ENCODE data around the gene NOL9. TPM values are rescaled to one million over a fixed set of nuclear protein-coding genes. Genes with fewer than 3 reads are reported as not detected.
"Not testable (repeated sequence)": the region's sequence is repeated elsewhere in the genome, so short reads cannot be mapped to it uniquely, and the experiment has no call there.

Gene NOL9
- total RNA-seq, 1 experiment from 2014 or later = 26.9 TPM

DNA sequence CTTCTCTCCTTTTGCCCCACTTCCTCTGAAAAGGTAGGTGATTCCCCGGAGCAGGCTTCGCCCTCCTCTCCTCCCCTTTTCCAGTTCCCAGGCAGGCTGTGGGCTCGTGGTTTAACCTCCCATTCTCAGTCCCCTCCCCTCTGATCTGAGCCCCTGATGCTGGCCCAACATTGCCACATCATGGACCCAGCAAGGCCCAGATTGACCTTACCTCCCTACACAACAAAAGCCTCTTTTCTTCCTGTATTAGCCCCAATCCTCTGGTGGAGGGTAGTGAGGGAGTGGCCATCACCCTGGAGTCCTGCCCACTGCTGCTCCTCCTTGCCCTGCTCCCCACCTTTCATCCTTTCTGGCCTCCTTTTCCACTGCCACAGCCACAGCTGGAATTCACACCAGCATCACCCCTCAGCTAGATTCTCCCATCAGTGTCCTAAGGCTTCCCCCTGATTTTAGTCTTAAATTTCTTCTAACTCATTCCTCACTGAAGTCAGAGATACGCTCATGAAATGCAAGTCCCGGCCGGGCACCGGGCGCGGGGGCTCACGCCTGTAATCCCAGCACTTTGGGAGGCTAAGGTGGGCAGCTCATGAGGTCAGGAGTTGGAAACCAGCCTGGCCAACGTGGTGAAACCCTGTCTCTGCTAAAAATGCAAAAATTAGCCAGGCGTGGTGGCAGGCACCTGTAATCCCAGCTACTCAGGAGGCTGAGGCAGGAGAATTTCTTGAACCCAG is 18.5 kb upstream of the NOL9 start:
- no peak for DNase-seq (ENCODE audit: low read depth)

DNA sequence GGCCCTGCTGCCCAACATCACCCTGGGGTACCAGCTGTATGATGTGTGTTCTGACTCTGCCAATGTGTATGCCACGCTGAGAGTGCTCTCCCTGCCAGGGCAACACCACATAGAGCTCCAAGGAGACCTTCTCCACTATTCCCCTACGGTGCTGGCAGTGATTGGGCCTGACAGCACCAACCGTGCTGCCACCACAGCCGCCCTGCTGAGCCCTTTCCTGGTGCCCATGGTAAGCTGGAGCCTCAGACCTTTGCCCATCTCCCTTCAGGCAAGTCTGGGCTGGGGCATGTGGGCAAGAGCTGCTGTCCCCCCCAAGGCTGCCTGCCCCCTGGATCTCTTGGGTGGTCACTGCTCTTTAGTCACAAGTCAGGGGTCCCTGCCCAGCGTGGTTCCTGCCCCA is 16.7 kb upstream of the NOL9 start:
- no peak for DNase-seq (ENCODE audit: low read depth)

GRCh38 chr1:6570100-6570499 is 15.8 kb upstream of the NOL9 start:
- no peak for DNase-seq (ENCODE audit: low read depth)

GRCh38 chr1:6569033-6569432 is 14.7 kb upstream of the NOL9 start:
- DNase-seq (ENCODE audit: low read depth) = no peak

DNA sequence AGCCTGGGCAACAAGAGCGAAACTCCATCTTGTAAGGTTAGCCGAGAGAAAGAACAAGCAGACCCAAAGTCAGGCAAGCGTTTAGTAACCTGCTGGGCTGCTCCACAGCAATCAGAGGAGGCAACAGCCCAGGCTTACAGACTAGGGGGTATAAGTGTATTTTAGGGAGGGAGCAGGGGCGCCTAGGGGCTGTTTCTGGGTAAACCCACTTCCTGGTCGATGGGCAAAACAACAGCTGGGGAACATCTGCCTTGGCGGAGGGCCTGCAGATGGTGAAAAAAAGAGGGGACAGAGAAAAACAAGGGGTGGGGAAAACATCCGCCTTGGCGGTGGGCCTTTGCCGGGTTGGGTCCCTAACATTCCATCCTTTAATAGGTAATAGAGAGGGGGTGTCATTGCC is 6.0 kb upstream of the NOL9 start:
- no peak for DNase-seq (ENCODE audit: low read depth)

DNA sequence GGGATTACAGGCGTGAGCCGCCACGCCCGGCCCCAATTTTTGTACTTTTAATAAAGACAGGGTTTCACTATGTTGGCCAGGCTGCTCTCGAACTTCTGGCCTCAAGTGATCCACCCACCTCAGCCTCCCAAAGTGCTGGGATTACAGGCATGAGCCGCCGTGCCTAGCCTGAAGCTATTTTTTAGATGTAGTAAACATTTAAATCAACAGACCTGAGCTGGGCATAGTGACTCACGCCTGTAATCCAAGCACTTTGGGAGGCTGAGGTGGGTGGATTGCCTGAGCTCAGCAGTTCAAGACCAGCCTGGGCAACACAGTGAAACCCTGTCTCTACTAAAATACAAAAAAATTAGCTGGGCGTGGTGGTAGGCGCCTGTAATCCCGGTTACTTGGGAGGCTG is 4.8 kb upstream of the NOL9 start:
- DNase-seq (ENCODE audit: low read depth) = not testable (repeated sequence)

GRCh38 chr1:6557597-6557996 is 3.3 kb upstream of the NOL9 start:
- DNase-seq (ENCODE audit: low read depth) = no peak

DNA sequence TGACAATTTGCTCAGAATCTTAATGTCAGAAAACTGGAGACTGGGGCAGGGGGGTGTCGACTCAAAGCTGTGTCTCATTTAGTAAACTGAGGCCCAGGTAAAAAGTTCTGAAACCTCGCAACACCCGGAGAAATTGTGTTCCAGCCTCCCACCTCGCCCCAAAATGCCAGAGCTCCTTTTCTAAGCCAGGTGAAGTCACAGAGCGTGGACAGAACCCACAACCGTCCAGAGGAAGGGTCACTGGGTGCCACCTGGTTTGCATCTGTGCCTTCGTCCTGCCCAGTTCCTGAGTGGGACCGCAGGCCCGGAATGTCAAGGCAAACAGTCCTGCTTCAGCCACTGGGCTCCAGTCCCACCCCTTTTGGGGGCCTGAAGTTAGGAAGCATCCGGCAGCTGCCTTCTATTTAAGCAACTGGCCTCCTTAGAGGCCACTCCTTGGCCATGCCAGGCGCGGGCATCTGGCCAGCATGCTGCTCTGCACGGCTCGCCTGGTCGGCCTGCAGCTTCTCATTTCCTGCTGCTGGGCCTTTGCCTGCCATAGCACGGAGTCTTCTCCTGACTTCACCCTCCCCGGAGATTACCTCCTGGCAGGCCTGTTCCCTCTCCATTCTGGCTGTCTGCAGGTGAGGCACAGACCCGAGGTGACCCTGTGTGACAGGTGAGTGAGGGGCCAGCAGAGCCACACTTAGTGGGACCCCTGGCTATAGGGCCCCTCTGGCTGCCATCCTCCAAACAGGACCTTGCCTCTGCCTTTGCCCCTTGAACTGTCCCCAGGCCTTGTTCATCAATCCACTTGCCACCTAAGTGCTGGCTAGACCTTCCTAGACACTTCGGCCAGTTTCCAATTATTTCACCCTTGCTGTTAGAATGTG is 830 bp upstream of the NOL9 start, which contains the start of gene TAS1R1:
Gene TAS1R1 (plus strand): TSS at position 401 of the 872 bp plus-strand sequence. CDS start 67 bp downstream, at position 468.
- peak; percentile 72 for DNase-seq (ENCODE audit: low read depth)

DNA sequence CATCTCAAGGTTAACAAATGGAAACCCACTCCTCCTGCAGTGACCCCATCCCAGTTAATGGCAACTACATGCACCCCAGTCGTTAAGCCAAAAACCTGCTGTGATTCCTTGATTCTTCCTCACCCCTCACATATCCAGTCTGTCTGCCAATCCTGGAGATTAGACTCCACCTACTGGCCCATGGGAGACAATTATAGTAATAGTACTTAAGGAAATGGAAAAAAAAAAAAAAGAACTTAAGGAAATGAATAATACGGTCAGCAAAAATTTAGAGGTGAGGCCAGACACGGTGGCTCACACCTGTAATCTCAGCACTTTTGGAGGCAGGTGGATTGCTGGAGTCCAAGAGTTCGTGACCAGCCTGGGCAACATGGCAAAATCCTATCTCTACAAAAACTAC is 7.0 kb downstream of the NOL9 start:
- DNase-seq (ENCODE audit: low read depth) = no peak

- no peak for DNase-seq (ENCODE audit: low read depth)
Observed at GRCh38 chr1:6546326-6546725, 8.0 kb downstream of the NOL9 start.

- no peak for DNase-seq (ENCODE audit: low read depth)
Observed at GRCh38 chr1:6545276-6546112, 8.8 kb downstream of the NOL9 start.

DNA sequence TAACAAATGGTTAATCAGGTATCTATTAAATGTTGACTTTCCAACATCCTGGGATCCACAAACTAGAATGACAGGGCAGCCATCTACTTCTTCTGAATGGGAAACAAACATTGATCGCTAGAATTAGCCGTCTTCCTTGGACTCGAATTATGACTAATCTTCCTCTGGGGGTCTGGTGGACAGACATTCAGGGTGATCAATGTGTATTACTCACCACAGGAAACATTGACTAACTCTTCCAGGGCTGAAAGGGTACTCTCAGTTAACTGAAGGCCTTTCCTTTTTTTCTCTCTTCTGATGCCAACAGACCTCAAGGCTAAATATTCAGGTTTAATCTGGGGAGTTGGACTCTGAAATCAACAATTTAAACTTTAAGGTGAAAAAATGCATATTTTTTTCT is 9.5 kb downstream of the NOL9 start:
- DNase-seq (ENCODE audit: low read depth) = no peak

- peak; percentile 42 for DNase-seq (ENCODE audit: low read depth)
Observed at GRCh38 chr1:6538956-6539355, 15.4 kb downstream of the NOL9 start.

DNA sequence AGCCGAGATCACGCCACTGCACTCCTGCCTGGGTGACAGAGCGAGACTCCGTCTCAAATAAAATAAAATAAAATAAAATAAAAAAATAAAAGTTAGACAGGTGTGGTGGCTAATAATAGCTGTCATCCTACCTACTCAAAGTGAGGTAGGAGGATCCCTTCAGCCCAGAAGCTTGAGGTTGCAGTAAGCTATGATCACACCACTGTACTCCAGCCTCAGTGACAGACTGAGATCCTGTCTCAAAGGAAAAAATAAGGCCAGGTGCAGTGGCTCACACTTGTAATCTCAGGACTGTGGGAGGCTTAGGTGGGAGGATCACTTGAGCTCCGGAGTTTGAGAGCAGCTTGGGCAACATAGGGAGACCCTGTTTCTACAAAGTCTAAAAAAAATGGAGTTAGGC is 18.0 kb downstream of the NOL9 start:
- no peak for DNase-seq (ENCODE audit: low read depth)

- no peak for DNase-seq (ENCODE audit: low read depth)
Observed at GRCh38 chr1:6535214-6535613, 19.1 kb downstream of the NOL9 start.

- no peak for DNase-seq (ENCODE audit: low read depth)
Observed at GRCh38 chr1:6534248-6534822, 20.0 kb downstream of the NOL9 start.

DNA sequence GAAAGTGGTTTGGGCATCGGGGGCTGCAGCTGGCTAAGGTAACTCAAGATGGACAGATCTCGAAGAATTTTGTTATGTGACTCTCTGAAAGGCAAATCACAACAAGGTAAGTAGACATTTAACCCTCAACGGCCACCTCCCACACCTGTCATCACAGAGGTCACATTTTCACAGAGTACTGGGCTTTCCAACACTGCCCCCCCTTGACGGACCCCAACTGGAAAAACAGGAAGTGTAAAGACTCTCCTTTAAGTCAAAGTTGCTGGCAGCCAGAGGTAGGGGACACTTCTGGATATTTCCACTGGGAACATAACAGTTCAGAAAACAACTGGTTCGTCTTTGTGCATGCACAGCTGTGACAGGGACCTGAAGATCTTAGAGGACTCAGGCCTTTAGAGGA is 22.3 kb downstream of the NOL9 start:
- no peak for DNase-seq (ENCODE audit: low read depth)

GRCh38 chr1:6530504-6531160 is 23.7 kb downstream of the NOL9 start:
- no peak for DNase-seq (ENCODE audit: low read depth)

- DNase-seq (ENCODE audit: low read depth) = no peak
Observed at GRCh38 chr1:6528492-6528891, 25.8 kb downstream of the NOL9 start.

DNA sequence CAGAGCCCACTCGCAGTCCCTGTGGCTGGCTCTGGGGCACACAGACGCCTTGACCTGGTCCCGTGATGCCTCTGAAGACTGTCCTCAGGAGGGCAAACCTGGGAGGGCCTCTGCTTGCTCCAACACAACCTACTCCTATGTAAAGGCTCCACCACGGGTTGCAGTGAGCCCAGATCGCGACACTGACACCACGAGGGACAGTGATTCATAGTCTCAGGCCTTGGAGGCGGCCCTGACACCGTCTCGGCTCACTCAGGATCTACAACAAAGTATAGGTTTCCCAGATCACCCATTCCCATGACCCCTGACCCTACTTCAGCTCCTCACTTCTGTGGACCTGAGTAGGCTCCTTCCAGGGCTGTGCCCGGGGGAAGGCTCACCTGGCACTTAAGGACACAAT is 28.0 kb downstream of the NOL9 start:
- no peak for DNase-seq (ENCODE audit: low read depth)

GRCh38 chr1:6523566-6523965 is 30.7 kb downstream of the NOL9 start:
- peak; percentile 33 for DNase-seq (ENCODE audit: low read depth)
